ENCODE data around the gene POU2AF1.

POU2AF1 gene

GRCh38 chr11:111366560-111367410 is 12.3 kb downstream of the POU2AF1 start:
- ChIA-PET POLR2A (no interaction called here), CTCF (no interaction called here)

DNA sequence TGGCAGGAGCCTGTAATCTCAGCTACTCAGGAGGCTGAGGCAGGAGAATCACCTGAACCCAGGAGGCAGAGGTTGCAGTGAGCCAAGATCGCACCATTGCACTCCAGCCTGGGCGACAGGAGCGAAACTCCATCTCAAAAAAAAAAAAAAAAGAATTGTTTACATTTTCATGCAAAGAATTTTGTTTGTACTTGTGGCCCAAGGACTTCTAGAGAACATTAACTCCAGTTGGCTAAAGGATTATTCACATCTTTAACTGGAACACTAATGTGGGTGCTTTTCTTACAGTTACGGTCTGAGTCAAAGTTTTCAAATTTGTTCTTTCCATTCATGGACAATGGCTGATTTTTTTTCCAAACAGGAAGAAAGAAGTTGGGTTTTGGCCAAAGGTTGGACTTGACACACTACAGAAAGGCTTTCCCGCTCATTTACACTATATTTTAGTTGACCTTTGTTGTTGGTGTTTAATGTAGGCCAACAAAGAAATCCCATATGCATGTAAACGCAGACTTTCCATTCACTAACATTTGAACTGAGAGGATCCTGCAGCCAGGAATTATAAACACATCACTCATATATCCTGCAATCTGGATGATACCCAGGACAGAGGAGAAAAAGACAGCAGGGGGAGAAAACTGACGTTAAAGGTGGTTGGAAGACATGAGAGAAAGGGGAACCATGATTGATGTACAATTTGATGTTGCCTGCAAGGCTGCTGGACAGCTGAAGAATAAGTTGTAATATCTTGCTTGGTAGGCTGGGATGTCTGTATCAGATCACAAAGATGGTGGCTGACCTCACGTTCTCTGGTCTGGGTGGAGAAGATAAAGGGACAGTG is 13.1 kb downstream of the POU2AF1 start:
- ChIA-PET CTCF (no interaction called here), POLR2A (no interaction called here)
- no peak for DNase-seq (ENCODE audit: extremely low spot score)
- TF ChIP-seq LEF1 (IDR thresholded peaks at IDR 0.05; ENCODE audit: borderline replicate concordance) = no peak
- no peak for TF ChIP-seq CTBP1 (IDR thresholded peaks at IDR 0.05; ENCODE audit: borderline replicate concordance)
- TF ChIP-seq FOXM1 (IDR thresholded peaks at IDR 0.05; ENCODE audit: borderline replicate concordance) = no peak
- TF ChIP-seq BHLHE40 (IDR thresholded peaks at IDR 0.05; ENCODE audit: borderline replicate concordance) = no peak
- TF ChIP-seq ARNT (IDR thresholded peaks at IDR 0.05) = no peak
- no peak for TF ChIP-seq L3MBTL2 (conservative IDR thresholded peaks at IDR 0.05)
- no peak for TF ChIP-seq TARDBP (IDR thresholded peaks at IDR 0.05)
- no peak for TF ChIP-seq PKNOX1 (IDR thresholded peaks at IDR 0.05)
- no peak for TF ChIP-seq ZNF384 (IDR thresholded peaks at IDR 0.05)
- TF ChIP-seq ELF4 (IDR thresholded peaks at IDR 0.05) = no peak
- TF ChIP-seq FOXK2 (IDR thresholded peaks at IDR 0.05) = no peak
- TF ChIP-seq SUZ12 (IDR thresholded peaks at IDR 0.05) = no peak
- no peak for TF ChIP-seq FOXA1 (IDR thresholded peaks at IDR 0.05)
- no peak for TF ChIP-seq SP1 (IDR thresholded peaks at IDR 0.05)
- no peak for TF ChIP-seq NFRKB (IDR thresholded peaks at IDR 0.05)

More at GRCh38 chr11:111366560-111367410, 12.3 kb downstream of the POU2AF1 start:
- TF ChIP-seq PKNOX1 (IDR thresholded peaks at IDR 0.05) (no peak), TARDBP (IDR thresholded peaks at IDR 0.05) (no peak), HDGF (IDR thresholded peaks at IDR 0.05; ENCODE audit: borderline replicate concordance) (no peak), FOXK2 (IDR thresholded peaks at IDR 0.05) (no peak), ARNT (IDR thresholded peaks at IDR 0.05) (no peak), L3MBTL2 (conservative IDR thresholded peaks at IDR 0.05) (no peak)
- no peak for DNase-seq (ENCODE audit: extremely low spot score)

DNA sequence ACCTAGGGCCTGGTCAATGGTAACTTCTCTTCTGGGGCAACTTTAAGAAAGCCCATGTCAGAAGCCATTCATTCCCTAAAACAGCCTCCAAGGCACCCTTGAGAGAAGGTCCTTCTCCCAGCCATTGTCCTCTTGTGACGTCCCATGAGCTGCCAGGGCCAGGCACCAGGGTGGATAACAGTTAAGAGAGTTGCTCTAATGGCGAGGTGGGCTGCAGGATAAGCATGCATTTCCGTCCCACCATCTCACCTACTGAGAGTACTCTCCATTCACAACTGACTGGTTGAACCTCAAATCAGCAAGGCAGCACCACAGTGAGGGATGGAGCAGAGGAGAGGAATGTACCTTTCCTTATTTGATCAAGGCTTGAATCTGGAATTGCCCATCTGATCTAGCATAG is 14.6 kb downstream of the POU2AF1 start:
- TF ChIP-seq NFRKB (IDR thresholded peaks at IDR 0.05) (no peak), HDGF (IDR thresholded peaks at IDR 0.05; ENCODE audit: borderline replicate concordance) (no peak), ELF4 (IDR thresholded peaks at IDR 0.05) (no peak)
- CTCF ChIA-PET = no interaction called here
- DNase-seq (ENCODE audit: extremely low spot score) = no peak
- POLR2A ChIA-PET = no interaction called here

DNA sequence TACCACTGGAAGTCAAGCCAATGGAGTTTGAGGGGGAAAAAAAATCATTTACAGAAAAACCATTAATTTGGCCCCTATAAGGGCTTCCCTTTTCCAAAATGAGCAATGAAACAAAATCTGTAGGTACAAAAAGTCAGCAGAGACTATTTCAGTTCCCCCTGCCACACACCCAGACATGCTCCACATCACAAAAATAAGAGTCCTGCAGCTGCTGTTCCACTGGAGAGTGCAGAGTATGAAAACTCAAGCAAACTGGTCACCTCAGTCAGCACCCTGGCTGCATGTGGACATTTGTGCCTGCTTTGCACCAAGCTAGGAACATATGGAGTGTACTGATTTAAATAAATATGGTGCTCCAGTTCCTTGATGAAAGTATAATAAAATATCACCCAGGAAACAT is 15.1 kb downstream of the POU2AF1 start:
- TF ChIP-seq PKNOX1 (IDR thresholded peaks at IDR 0.05) = no peak
- no peak for TF ChIP-seq ARNT (IDR thresholded peaks at IDR 0.05)
- TF ChIP-seq FOXK2 (IDR thresholded peaks at IDR 0.05) = no peak
- no peak for TF ChIP-seq FOXA1 (IDR thresholded peaks at IDR 0.05)
- TF ChIP-seq TARDBP (IDR thresholded peaks at IDR 0.05) = no peak
- no peak for TF ChIP-seq HDGF (IDR thresholded peaks at IDR 0.05; ENCODE audit: borderline replicate concordance)
- no peak for TF ChIP-seq L3MBTL2 (conservative IDR thresholded peaks at IDR 0.05)
- TF ChIP-seq FOXM1 (IDR thresholded peaks at IDR 0.05; ENCODE audit: borderline replicate concordance) = no peak
- no peak for TF ChIP-seq ZNF384 (IDR thresholded peaks at IDR 0.05)
- TF ChIP-seq CTBP1 (IDR thresholded peaks at IDR 0.05; ENCODE audit: borderline replicate concordance) = no peak
- no peak for TF ChIP-seq SUZ12 (IDR thresholded peaks at IDR 0.05)
- no peak for TF ChIP-seq BHLHE40 (IDR thresholded peaks at IDR 0.05; ENCODE audit: borderline replicate concordance)
- no peak for TF ChIP-seq SP1 (IDR thresholded peaks at IDR 0.05)
- no peak for DNase-seq (ENCODE audit: extremely low spot score)
- POLR2A ChIA-PET = no interaction called here
- CTCF ChIA-PET = no interaction called here

- no peak for DNase-seq (ENCODE audit: extremely low spot score)
- TF ChIP-seq SP1 (IDR thresholded peaks at IDR 0.05) = no peak
- no peak for TF ChIP-seq ARNT (IDR thresholded peaks at IDR 0.05)
- no peak for TF ChIP-seq HDGF (IDR thresholded peaks at IDR 0.05; ENCODE audit: borderline replicate concordance)
- no peak for TF ChIP-seq LEF1 (IDR thresholded peaks at IDR 0.05; ENCODE audit: borderline replicate concordance)
- TF ChIP-seq SUZ12 (IDR thresholded peaks at IDR 0.05) = no peak
- TF ChIP-seq FOXM1 (IDR thresholded peaks at IDR 0.05; ENCODE audit: borderline replicate concordance) = no peak
- no peak for TF ChIP-seq ELF4 (IDR thresholded peaks at IDR 0.05)
- no peak for TF ChIP-seq L3MBTL2 (conservative IDR thresholded peaks at IDR 0.05)
- no peak for TF ChIP-seq NFRKB (IDR thresholded peaks at IDR 0.05)
- TF ChIP-seq TARDBP (IDR thresholded peaks at IDR 0.05) = no peak
- TF ChIP-seq FOXA1 (IDR thresholded peaks at IDR 0.05) = no peak
- no peak for TF ChIP-seq CTBP1 (IDR thresholded peaks at IDR 0.05; ENCODE audit: borderline replicate concordance)
- POLR2A ChIA-PET = no interaction called here
- CTCF ChIA-PET = no interaction called here
Observed at GRCh38 chr11:111362887-111363411, 16.1 kb downstream of the POU2AF1 start.

GRCh38 chr11:111361874-111362273 is 17.2 kb downstream of the POU2AF1 start:
- ChIA-PET CTCF (interaction anchor here (0.7 kb wide), 1 partner anchor 84 kb away, joined by 3 read pairs; no protein-coding TSS in a partner anchor), POLR2A (no interaction called here)
- no peak for DNase-seq (ENCODE audit: extremely low spot score)
- no peak for TF ChIP-seq SP1 (IDR thresholded peaks at IDR 0.05)
- no peak for TF ChIP-seq PKNOX1 (IDR thresholded peaks at IDR 0.05)
- TF ChIP-seq ZNF384 (IDR thresholded peaks at IDR 0.05) = no peak
- TF ChIP-seq LEF1 (IDR thresholded peaks at IDR 0.05; ENCODE audit: borderline replicate concordance) = no peak
- no peak for TF ChIP-seq FOXM1 (IDR thresholded peaks at IDR 0.05; ENCODE audit: borderline replicate concordance)
- TF ChIP-seq FOXK2 (IDR thresholded peaks at IDR 0.05) = no peak
- no peak for TF ChIP-seq HDGF (IDR thresholded peaks at IDR 0.05; ENCODE audit: borderline replicate concordance)
- no peak for TF ChIP-seq FOXA1 (IDR thresholded peaks at IDR 0.05)
- no peak for TF ChIP-seq BHLHE40 (IDR thresholded peaks at IDR 0.05; ENCODE audit: borderline replicate concordance)
- TF ChIP-seq CTBP1 (IDR thresholded peaks at IDR 0.05; ENCODE audit: borderline replicate concordance) = no peak
- TF ChIP-seq SUZ12 (IDR thresholded peaks at IDR 0.05) = no peak
- TF ChIP-seq ELF4 (IDR thresholded peaks at IDR 0.05) = no peak
- no peak for TF ChIP-seq L3MBTL2 (conservative IDR thresholded peaks at IDR 0.05)
- no peak for TF ChIP-seq NFRKB (IDR thresholded peaks at IDR 0.05)
- no peak for TF ChIP-seq TARDBP (IDR thresholded peaks at IDR 0.05)
- TF ChIP-seq ARNT (IDR thresholded peaks at IDR 0.05) = no peak

All from HEK293T (cell line).